Peyer's patch (tissue), 4 donors: Measurements from ENCODE around the gene AKTIP.

Experiments
- POLR2A ChIP-seq, 2 donors: fragments of 450-650 bp; IDR thresholded peaks; one replicate each; pipeline ENCODE4 v1.5.1; 2017; ENCODE audit warnings: antibody characterized with exemption in 2 of 2, mild to moderate bottlenecking in 2 of 2, moderate library complexity in 2 of 2
- TF ChIP-seq, protein P1 (sequence below), 6 experiments: fragments of 450-650 bp in 4 of 6; fragments of 200-600 bp in 2 of 6; sonication (generic) in 1 of 6; IDR thresholded peaks; one replicate each; pipeline ENCODE4 v1.5.1; 2017 to 2019; ENCODE audit warnings: antibody characterized with exemption in 6 of 6, mild to moderate bottlenecking in 3 of 6, moderate library complexity in 1 of 6

DNA sequence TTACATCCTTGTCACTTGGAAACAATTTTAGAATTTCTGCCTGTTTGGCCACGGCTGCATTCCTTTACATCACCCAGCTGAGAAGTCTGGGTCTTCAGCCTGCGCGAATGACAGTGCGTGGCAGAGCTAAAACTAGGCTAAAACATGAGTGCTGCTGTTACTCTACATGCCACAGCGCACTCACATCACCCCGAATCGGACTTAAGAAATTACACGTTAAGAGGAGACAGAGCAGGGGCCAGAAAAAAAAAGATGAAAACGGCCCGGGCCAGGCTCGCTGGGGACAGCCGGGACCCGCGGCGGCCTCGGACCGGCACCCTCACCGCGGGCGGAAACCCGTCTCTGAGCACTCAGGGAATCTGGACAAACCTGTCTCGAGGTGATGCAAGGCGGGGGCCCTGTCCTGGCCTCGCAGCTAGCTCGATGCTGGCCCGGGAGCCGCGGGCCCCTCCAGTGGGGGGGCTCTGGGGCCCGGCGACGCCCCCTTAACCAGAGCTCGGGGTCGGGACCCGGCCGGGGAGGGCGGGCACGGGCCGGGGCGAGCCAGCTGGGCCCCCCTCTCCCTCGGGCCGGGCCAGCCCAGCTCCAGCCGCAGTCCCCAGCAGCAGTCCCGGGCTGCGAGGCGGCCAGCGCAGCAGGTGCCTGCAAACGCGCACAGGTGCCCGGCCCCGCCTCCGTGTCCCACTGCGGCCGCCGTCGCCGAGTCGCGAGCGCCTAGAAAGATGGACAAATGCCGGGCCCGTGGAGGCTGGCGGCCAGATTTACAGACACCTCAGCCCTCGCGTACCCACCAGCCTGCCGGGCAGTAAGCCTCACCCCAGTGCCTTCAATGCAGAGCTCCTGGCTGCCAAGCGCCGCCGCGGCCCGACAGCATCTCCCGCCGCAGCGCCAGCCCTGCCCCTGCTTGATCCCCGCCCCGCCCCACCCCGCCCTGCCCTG, at the start of gene AKTIP:
- peak; percentile 50 to 70 for TF ChIP-seq POLR2A (IDR thresholded peaks at IDR 0.05)
- TF ChIP-seq, protein P1, sequence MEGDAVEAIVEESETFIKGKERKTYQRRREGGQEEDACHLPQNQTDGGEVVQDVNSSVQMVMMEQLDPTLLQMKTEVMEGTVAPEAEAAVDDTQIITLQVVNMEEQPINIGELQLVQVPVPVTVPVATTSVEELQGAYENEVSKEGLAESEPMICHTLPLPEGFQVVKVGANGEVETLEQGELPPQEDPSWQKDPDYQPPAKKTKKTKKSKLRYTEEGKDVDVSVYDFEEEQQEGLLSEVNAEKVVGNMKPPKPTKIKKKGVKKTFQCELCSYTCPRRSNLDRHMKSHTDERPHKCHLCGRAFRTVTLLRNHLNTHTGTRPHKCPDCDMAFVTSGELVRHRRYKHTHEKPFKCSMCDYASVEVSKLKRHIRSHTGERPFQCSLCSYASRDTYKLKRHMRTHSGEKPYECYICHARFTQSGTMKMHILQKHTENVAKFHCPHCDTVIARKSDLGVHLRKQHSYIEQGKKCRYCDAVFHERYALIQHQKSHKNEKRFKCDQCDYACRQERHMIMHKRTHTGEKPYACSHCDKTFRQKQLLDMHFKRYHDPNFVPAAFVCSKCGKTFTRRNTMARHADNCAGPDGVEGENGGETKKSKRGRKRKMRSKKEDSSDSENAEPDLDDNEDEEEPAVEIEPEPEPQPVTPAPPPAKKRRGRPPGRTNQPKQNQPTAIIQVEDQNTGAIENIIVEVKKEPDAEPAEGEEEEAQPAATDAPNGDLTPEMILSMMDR (IDR thresholded peaks at IDR 0.05), result peak in 1 of 6 experiments; percentile 7
